Measurements from ENCODE around the gene KLF7.

DNA sequence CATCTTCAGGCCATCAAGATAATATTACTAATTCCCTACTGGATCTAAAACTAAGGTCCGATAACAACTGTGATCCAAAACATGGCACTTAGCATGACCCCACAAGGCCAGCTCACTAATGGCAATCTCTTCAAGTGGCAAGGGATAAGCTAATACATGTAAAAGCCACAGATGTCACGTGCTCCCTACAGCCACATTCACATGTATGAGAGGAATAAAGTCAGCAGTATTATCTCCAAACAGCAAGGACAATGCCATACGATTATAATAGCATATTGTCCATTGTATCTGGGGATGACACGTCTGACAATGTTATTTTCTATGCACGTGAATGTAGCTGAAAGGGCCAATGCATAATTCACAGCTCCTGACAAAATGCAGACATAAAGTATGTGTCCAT, 56.0 kb downstream of the KLF7 start:
- TF ChIP-seq, protein P1, sequence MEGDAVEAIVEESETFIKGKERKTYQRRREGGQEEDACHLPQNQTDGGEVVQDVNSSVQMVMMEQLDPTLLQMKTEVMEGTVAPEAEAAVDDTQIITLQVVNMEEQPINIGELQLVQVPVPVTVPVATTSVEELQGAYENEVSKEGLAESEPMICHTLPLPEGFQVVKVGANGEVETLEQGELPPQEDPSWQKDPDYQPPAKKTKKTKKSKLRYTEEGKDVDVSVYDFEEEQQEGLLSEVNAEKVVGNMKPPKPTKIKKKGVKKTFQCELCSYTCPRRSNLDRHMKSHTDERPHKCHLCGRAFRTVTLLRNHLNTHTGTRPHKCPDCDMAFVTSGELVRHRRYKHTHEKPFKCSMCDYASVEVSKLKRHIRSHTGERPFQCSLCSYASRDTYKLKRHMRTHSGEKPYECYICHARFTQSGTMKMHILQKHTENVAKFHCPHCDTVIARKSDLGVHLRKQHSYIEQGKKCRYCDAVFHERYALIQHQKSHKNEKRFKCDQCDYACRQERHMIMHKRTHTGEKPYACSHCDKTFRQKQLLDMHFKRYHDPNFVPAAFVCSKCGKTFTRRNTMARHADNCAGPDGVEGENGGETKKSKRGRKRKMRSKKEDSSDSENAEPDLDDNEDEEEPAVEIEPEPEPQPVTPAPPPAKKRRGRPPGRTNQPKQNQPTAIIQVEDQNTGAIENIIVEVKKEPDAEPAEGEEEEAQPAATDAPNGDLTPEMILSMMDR (IDR thresholded peaks at IDR 0.05; ENCODE audit: insufficient read depth, low read length, poor library complexity, severe bottlenecking), result no peak
- no peak for TF ChIP-seq EZH2phosphoT487 (conservative IDR thresholded peaks at IDR 0.05; ENCODE audit: low read length)
